WTC11 (cell line): ENCODE results near the gene ARHGEF9. TPM values are rescaled to one million over a fixed set of nuclear protein-coding genes. Genes with fewer than 3 reads are reported as not detected.

Source experiments
- ATAC-seq: fragments of 200-7000 bp; cut with Tn5 transposase; 2 replicates; pipeline ENCODE4 v1.10.0; 2021; ENCODE audit warnings: mild to moderate bottlenecking, moderate library complexity
- CTCF ChIA-PET: fragments of 300-600 bp; sonication (Branson Sonifier 250); formaldehyde crosslinking; loops from one replicate; lab custom pipeline; 2021; ENCODE audit warnings: antibody characterized with exemption; lab: Charles Lee
- POLR2A ChIA-PET: fragments of 350-600 bp; sonication (Branson Sonifier 250); formaldehyde crosslinking; loops from one replicate; lab custom pipeline; 2021; ENCODE audit warnings: antibody characterized with exemption; lab: Charles Lee
- DNase-seq: peaks from one replicate; pipeline ENCODE4 v3.0.0; 2021; ENCODE audit warnings: low spot score
- H3K27ac Mint-ChIP-seq: 2 replicates; pipeline ENCODE4 v1.8.0; 2021; ENCODE audit warnings: mixed read lengths
- H3K27me3 Mint-ChIP-seq: 2 replicates; pipeline ENCODE4 v1.8.0; 2021; ENCODE audit warnings: low read depth, mild to moderate bottlenecking, moderate library complexity, mixed read lengths
- H3K36me3 Mint-ChIP-seq: 2 replicates; pipeline ENCODE4 v1.8.0; 2021; ENCODE audit warnings: mixed read lengths
- H3K4me1 Mint-ChIP-seq: 2 replicates; pipeline ENCODE4 v1.8.0; 2022; ENCODE audit warnings: mixed read lengths
- H3K4me3 Mint-ChIP-seq: 2 replicates; pipeline ENCODE4 v1.8.0; 2021; ENCODE audit warnings: mild to moderate bottlenecking, moderate library complexity, mixed read lengths
- H3K9me3 Mint-ChIP-seq: 2 replicates; pipeline ENCODE4 v1.8.0; 2021; ENCODE audit warnings: mixed read lengths
- CREM ChIP-seq: sonication (generic); formaldehyde crosslinking; IDR thresholded peaks from 2 replicates; pipeline ENCODE4 v1.8.1; 2022; ENCODE audit warnings: mild to moderate bottlenecking, missing genetic modification reagents, moderate library complexity
- ELF4 ChIP-seq: sonication (generic); formaldehyde crosslinking; IDR thresholded peaks from 2 replicates; pipeline ENCODE4 v1.8.1; 2022; ENCODE audit warnings: low read depth, mild to moderate bottlenecking, moderate library complexity, missing genetic modification reagents
- ESRRA ChIP-seq: sonication (generic); formaldehyde crosslinking; IDR thresholded peaks from 2 replicates; pipeline ENCODE4 v1.8.1; 2022; ENCODE audit warnings: mild to moderate bottlenecking, missing genetic modification reagents, borderline replicate concordance
- MXD4 ChIP-seq: fragments of 250-450 bp; sonication (Bioruptor Pico); IDR thresholded peaks from 2 replicates; pipeline ENCODE4 v1.8.0; 2021; ENCODE audit warnings: mild to moderate bottlenecking, moderate library complexity, borderline replicate concordance
- SMAD3 ChIP-seq: sonication (generic); formaldehyde crosslinking; IDR thresholded peaks from 2 replicates; pipeline ENCODE4 v1.8.0; 2022; ENCODE audit warnings: missing genetic modification reagents, mild to moderate bottlenecking, borderline replicate concordance
- SMAD4 ChIP-seq: sonication (generic); formaldehyde crosslinking; IDR thresholded peaks from 2 replicates; pipeline ENCODE4 v1.8.0; 2022; ENCODE audit warnings: mild to moderate bottlenecking, missing genetic modification reagents
- SOX15 ChIP-seq: fragments of 250-450 bp; sonication (Bioruptor Pico); IDR thresholded peaks from 2 replicates; pipeline ENCODE4 v1.9.0; 2021; ENCODE audit warnings: mild to moderate bottlenecking
- SP1 ChIP-seq: sonication (generic); formaldehyde crosslinking; conservative IDR thresholded peaks from 2 replicates; pipeline ENCODE4 v1.8.1; 2022; ENCODE audit warnings: missing genetic modification reagents
- TCF7 ChIP-seq: sonication (generic); formaldehyde crosslinking; IDR thresholded peaks from 2 replicates; pipeline ENCODE4 v1.8.0; 2022; ENCODE audit warnings: mild to moderate bottlenecking, low read depth, missing genetic modification reagents, moderate library complexity
- TP53 ChIP-seq: sonication (generic); formaldehyde crosslinking; IDR thresholded peaks from 2 replicates; pipeline ENCODE4 v1.8.1; 2023; ENCODE audit warnings: mild to moderate bottlenecking, missing genetic modification reagents
- ZNF138 ChIP-seq: sonication (generic); formaldehyde crosslinking; conservative IDR thresholded peaks from 2 replicates; pipeline ENCODE4 v1.8.1; 2022; ENCODE audit warnings: mild to moderate bottlenecking, moderate library complexity, missing genetic modification reagents
- ZNF232 ChIP-seq: sonication (generic); formaldehyde crosslinking; IDR thresholded peaks from 2 replicates; pipeline ENCODE4 v1.8.0; 2022; ENCODE audit warnings: mild to moderate bottlenecking, missing genetic modification reagents
- ZNF423 ChIP-seq: fragments of 250-450 bp; sonication (Bioruptor Pico); IDR thresholded peaks from 2 replicates; pipeline ENCODE4 v2.1.2; 2022; ENCODE audit warnings: mild to moderate bottlenecking, moderate library complexity
- total RNA-seq: library from RNA; stranded (reverse); gene quantifications from 3 replicates; pipeline ENCODE4 v1.2.3, GENCODE V29; 2021
- TF ChIP-seq, protein P1 (sequence below): sonication (generic); formaldehyde crosslinking; IDR thresholded peaks from 2 replicates; pipeline ENCODE4 v1.8.1; 2023; ENCODE audit warnings: mild to moderate bottlenecking, missing genetic modification reagents, moderate library complexity
- TF ChIP-seq, protein P2 (sequence below): fragments of 250-450 bp; sonication (Bioruptor Pico); IDR thresholded peaks from 2 replicates; pipeline ENCODE4 v1.9.0; 2021; ENCODE audit warnings: mild to moderate bottlenecking
- TF ChIP-seq, protein P3 (sequence below): sonication (generic); formaldehyde crosslinking; IDR thresholded peaks from 2 replicates; pipeline ENCODE4 v1.8.0; 2023; ENCODE audit warnings: mild to moderate bottlenecking, missing genetic modification reagents
- TF ChIP-seq, protein P4 (sequence below): sonication (generic); formaldehyde crosslinking; IDR thresholded peaks from 2 replicates; pipeline ENCODE4 v1.8.0; 2022; ENCODE audit warnings: missing genetic modification reagents
- TF ChIP-seq, protein P5 (sequence below): sonication (generic); formaldehyde crosslinking; IDR thresholded peaks from 2 replicates; pipeline ENCODE4 v1.8.1; 2023; ENCODE audit warnings: mild to moderate bottlenecking, missing genetic modification reagents
- TF ChIP-seq, protein P6 (sequence below): sonication (generic); formaldehyde crosslinking; IDR thresholded peaks from 2 replicates; pipeline ENCODE4 v1.8.0; 2022; ENCODE audit warnings: mild to moderate bottlenecking, missing genetic modification reagents

Gene ARHGEF9
- total RNA-seq, 1 experiment from 2014 or later = 32.1 TPM

DNA sequence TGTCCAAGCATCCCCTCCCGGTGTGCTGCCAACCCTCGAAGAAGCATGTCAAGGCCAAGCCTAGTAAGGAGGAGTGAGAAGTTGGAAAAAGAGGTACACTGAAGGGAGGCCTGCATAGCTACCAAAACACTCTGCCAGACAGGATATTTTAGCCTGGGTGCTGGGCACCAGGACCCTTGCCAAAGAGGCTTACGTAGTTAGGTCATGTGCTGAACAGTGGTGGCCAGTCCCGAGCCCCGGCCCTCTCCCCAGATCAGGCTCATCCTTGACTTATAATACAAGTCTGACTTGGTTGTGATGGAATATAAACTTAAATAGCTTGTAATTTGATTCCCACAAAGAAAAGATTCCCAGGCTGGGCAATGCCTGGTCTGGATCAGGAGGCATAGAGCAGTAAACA is 149.3 kb downstream of the ARHGEF9 start:
- Mint-ChIP-seq H3K9me3 (peaks cover 24% of the 10 kb centered on the region), H3K27me3 (no peaks in the 10 kb centered on the region), H3K36me3 (peaks cover 52% of the 10 kb centered on the region), H3K4me3 (no peak overlapping the region)
- CTCF ChIA-PET = no interaction called here
- DNase-seq = no peak
- no peak for TF ChIP-seq MXD4 (CRISPR knock-in tag)
- no peak for TF ChIP-seq CREM (CRISPR knock-in tag)
- no peak for TF ChIP-seq ZNF232 (CRISPR knock-in tag)
- no peak for TF ChIP-seq SMAD3 (CRISPR knock-in tag)
- no peak for TF ChIP-seq TP53
- TF ChIP-seq, protein P1, sequence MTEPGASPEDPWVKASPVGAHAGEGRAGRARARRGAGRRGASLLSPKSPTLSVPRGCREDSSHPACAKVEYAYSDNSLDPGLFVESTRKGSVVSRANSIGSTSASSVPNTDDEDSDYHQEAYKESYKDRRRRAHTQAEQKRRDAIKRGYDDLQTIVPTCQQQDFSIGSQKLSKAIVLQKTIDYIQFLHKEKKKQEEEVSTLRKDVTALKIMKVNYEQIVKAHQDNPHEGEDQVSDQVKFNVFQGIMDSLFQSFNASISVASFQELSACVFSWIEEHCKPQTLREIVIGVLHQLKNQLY = no peak
- TF ChIP-seq SMAD4 = no peak
- TF ChIP-seq ELF4 (CRISPR knock-in tag) = no peak
- TF ChIP-seq, protein P2, sequence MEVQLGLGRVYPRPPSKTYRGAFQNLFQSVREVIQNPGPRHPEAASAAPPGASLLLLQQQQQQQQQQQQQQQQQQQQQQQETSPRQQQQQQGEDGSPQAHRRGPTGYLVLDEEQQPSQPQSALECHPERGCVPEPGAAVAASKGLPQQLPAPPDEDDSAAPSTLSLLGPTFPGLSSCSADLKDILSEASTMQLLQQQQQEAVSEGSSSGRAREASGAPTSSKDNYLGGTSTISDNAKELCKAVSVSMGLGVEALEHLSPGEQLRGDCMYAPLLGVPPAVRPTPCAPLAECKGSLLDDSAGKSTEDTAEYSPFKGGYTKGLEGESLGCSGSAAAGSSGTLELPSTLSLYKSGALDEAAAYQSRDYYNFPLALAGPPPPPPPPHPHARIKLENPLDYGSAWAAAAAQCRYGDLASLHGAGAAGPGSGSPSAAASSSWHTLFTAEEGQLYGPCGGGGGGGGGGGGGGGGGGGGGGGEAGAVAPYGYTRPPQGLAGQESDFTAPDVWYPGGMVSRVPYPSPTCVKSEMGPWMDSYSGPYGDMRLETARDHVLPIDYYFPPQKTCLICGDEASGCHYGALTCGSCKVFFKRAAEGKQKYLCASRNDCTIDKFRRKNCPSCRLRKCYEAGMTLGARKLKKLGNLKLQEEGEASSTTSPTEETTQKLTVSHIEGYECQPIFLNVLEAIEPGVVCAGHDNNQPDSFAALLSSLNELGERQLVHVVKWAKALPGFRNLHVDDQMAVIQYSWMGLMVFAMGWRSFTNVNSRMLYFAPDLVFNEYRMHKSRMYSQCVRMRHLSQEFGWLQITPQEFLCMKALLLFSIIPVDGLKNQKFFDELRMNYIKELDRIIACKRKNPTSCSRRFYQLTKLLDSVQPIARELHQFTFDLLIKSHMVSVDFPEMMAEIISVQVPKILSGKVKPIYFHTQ (CRISPR knock-in tag) = no peak
- TF ChIP-seq SOX15 (CRISPR knock-in tag) = no peak
- no peak for TF ChIP-seq ZNF138 (CRISPR knock-in tag)
- TF ChIP-seq, protein P3, sequence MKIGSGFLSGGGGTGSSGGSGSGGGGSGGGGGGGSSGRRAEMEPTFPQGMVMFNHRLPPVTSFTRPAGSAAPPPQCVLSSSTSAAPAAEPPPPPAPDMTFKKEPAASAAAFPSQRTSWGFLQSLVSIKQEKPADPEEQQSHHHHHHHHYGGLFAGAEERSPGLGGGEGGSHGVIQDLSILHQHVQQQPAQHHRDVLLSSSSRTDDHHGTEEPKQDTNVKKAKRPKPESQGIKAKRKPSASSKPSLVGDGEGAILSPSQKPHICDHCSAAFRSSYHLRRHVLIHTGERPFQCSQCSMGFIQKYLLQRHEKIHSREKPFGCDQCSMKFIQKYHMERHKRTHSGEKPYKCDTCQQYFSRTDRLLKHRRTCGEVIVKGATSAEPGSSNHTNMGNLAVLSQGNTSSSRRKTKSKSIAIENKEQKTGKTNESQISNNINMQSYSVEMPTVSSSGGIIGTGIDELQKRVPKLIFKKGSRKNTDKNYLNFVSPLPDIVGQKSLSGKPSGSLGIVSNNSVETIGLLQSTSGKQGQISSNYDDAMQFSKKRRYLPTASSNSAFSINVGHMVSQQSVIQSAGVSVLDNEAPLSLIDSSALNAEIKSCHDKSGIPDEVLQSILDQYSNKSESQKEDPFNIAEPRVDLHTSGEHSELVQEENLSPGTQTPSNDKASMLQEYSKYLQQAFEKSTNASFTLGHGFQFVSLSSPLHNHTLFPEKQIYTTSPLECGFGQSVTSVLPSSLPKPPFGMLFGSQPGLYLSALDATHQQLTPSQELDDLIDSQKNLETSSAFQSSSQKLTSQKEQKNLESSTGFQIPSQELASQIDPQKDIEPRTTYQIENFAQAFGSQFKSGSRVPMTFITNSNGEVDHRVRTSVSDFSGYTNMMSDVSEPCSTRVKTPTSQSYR = no peak
- TF ChIP-seq, all 79 proteins: peak for 0
- ATAC-seq = no peak
- H3K27ac Mint-ChIP-seq = no peak overlapping the region
- H3K4me1 Mint-ChIP-seq = no peaks in the 10 kb centered on the region
- POLR2A ChIA-PET = no interaction called here

DNA sequence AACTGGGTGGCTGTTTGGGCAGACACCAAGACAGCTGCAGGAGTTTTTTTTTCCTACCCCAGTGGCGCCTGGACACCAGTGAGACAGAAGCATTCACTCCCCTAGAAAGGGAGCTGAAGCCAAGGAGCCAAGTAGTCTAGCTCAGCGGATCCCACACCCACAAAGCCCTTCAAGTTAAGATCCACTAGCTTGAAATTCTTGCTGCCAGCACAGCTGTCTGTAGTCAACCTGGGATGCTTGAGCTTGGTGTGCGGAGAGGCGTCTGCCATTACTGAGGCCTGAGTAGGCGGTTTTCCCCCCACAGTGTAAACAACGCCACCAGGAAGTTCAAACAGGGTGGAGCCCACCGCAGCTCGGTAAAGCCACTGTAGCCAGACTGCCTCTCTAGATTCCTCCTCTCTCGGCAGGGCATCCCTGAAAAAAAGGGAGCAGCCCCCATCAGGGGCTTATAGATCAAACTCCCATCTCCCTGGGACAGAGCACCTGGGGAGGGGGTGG is 171.4 kb downstream of the ARHGEF9 start:
- Mint-ChIP-seq H3K27me3 (no peaks in the 10 kb centered on the region; the same call in 1 of the 2 replicates), H3K4me3 (no peak overlapping the region), H3K4me1 (no peaks in the 10 kb centered on the region), H3K36me3 (peaks cover 5% of the 10 kb centered on the region; the same call in 1 of the 2 replicates), H3K9me3 (peaks cover 11% of the 10 kb centered on the region), H3K27ac (no peak overlapping the region)
- ATAC-seq (no peak), DNase-seq (no peak)
- POLR2A ChIA-PET = no interaction called here
- CTCF ChIA-PET = no interaction called here
- TF ChIP-seq ZNF423 (CRISPR knock-in tag) = no peak
- no peak for TF ChIP-seq TCF7
- TF ChIP-seq ESRRA (CRISPR knock-in tag) = no peak
- TF ChIP-seq CREM (CRISPR knock-in tag) = no peak
- TF ChIP-seq, protein P2 (CRISPR knock-in tag) = no peak
- TF ChIP-seq ZNF232 (CRISPR knock-in tag) = no peak
- TF ChIP-seq, protein P4, sequence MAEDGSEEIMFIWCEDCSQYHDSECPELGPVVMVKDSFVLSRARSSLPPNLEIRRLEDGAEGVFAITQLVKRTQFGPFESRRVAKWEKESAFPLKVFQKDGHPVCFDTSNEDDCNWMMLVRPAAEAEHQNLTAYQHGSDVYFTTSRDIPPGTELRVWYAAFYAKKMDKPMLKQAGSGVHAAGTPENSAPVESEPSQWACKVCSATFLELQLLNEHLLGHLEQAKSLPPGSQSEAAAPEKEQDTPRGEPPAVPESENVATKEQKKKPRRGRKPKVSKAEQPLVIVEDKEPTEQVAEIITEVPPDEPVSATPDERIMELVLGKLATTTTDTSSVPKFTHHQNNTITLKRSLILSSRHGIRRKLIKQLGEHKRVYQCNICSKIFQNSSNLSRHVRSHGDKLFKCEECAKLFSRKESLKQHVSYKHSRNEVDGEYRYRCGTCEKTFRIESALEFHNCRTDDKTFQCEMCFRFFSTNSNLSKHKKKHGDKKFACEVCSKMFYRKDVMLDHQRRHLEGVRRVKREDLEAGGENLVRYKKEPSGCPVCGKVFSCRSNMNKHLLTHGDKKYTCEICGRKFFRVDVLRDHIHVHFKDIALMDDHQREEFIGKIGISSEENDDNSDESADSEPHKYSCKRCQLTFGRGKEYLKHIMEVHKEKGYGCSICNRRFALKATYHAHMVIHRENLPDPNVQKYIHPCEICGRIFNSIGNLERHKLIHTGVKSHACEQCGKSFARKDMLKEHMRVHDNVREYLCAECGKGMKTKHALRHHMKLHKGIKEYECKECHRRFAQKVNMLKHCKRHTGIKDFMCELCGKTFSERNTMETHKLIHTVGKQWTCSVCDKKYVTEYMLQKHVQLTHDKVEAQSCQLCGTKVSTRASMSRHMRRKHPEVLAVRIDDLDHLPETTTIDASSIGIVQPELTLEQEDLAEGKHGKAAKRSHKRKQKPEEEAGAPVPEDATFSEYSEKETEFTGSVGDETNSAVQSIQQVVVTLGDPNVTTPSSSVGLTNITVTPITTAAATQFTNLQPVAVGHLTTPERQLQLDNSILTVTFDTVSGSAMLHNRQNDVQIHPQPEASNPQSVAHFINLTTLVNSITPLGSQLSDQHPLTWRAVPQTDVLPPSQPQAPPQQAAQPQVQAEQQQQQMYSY (CRISPR knock-in tag) = no peak
- TF ChIP-seq, protein P5, sequence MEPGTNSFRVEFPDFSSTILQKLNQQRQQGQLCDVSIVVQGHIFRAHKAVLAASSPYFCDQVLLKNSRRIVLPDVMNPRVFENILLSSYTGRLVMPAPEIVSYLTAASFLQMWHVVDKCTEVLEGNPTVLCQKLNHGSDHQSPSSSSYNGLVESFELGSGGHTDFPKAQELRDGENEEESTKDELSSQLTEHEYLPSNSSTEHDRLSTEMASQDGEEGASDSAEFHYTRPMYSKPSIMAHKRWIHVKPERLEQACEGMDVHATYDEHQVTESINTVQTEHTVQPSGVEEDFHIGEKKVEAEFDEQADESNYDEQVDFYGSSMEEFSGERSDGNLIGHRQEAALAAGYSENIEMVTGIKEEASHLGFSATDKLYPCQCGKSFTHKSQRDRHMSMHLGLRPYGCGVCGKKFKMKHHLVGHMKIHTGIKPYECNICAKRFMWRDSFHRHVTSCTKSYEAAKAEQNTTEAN (CRISPR knock-in tag) = no peak
- TF ChIP-seq SP1 (CRISPR knock-in tag) = no peak
- TF ChIP-seq, protein P6, sequence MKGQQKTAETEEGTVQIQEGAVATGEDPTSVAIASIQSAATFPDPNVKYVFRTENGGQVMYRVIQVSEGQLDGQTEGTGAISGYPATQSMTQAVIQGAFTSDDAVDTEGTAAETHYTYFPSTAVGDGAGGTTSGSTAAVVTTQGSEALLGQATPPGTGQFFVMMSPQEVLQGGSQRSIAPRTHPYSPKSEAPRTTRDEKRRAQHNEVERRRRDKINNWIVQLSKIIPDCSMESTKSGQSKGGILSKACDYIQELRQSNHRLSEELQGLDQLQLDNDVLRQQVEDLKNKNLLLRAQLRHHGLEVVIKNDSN (CRISPR knock-in tag) = no peak
